HFFc6 (cell line): Measurements from ENCODE around the gene TAS1R2. TPM values are rescaled to one million over a fixed set of nuclear protein-coding genes. Genes with fewer than 3 reads are reported as not detected.
"Not testable (repeated sequence)": the region's sequence is repeated elsewhere in the genome, so short reads cannot be mapped to it uniquely, and the experiment has no call there.

ENCODE experiments used
- DNase-seq: peaks from one replicate; pipeline ENCODE4 v3.0.0-alpha.2; 2018
- H3K27ac Mint-ChIP-seq: 2 replicates; pipeline ENCODE4 v1.8.0; 2020; ENCODE audit warnings: mild to moderate bottlenecking, mixed read lengths
- H3K27me3 Mint-ChIP-seq: 2 replicates; pipeline ENCODE4 v1.8.0; 2021; ENCODE audit warnings: mild to moderate bottlenecking, moderate library complexity, mixed read lengths; ENCODE audit not compliant: insufficient read depth
- H3K36me3 Mint-ChIP-seq: 2 replicates; pipeline ENCODE4 v1.8.0; 2021; ENCODE audit warnings: low read depth, mixed read lengths
- H3K4me1 Mint-ChIP-seq: 2 replicates; pipeline ENCODE4 v1.8.0; 2020; ENCODE audit warnings: low read depth, mixed read lengths
- H3K4me3 Mint-ChIP-seq: 2 replicates; pipeline ENCODE4 v1.8.0; 2020; ENCODE audit warnings: mild to moderate bottlenecking, moderate library complexity, mixed read lengths
- H3K9me3 Mint-ChIP-seq: 2 replicates; pipeline ENCODE4 v1.8.0; 2020; ENCODE audit warnings: mild to moderate bottlenecking, mixed read lengths
- total RNA-seq, 6 experiments: library from RNA; stranded (reverse); fragmentation: NEBNext Ultra II Directional; extraction: Animal tissue kit (Norgen Biotek cat#: 25700); gene quantifications; 2 replicates in 1 of 6; 3 replicates in 5 of 6; pipeline ENCODE4 v1.2.3, GENCODE V29; 2021
- TF ChIP-seq, protein P1 (sequence below): fragments of 200-600 bp; sonication (generic); IDR thresholded peaks from 2 replicates; pipeline ENCODE4 v1.5.0; 2021; ENCODE audit warnings: antibody characterized with exemption, mild to moderate bottlenecking

TAS1R2 gene
- total RNA-seq, 6 experiments from 2014 or later = not detected

DNA sequence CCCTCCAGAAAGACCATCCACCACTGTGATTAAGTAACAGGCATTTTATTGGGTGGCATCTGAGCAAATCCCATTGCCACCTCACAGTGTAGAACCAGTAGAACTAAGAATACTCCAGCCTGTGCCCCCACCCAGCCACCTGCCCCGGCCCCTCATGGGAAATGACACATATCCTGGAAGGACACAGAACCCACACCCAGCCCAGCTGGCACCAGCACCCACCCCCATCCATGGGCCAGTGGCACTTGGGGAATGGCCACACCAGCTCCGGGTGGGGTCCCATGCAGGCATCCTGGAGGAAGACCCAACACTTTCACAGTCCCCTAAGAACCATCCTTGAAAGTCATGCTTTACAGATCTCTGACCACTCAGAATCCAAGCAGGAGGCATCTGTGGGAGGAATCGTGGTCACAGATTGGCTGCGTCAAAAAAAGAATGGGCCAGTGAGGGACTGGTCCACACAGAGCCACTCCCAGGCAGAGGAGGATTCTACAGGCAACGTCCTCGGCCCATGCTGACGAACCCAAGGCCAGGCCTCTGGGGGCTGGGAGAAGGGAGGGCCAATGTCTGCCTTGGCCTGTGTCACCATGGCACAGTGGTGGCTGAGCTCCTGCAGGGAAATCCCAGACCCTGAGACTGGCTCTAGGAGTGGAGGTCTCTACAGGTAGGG, 12.1 kb upstream of the TAS1R2 start:
- no peaks in the 10 kb centered on the region for H3K9me3 Mint-ChIP-seq
- H3K27me3 Mint-ChIP-seq = peaks cover 25% of the 10 kb centered on the region
- DNase-seq = no peak
- TF ChIP-seq, protein P1, sequence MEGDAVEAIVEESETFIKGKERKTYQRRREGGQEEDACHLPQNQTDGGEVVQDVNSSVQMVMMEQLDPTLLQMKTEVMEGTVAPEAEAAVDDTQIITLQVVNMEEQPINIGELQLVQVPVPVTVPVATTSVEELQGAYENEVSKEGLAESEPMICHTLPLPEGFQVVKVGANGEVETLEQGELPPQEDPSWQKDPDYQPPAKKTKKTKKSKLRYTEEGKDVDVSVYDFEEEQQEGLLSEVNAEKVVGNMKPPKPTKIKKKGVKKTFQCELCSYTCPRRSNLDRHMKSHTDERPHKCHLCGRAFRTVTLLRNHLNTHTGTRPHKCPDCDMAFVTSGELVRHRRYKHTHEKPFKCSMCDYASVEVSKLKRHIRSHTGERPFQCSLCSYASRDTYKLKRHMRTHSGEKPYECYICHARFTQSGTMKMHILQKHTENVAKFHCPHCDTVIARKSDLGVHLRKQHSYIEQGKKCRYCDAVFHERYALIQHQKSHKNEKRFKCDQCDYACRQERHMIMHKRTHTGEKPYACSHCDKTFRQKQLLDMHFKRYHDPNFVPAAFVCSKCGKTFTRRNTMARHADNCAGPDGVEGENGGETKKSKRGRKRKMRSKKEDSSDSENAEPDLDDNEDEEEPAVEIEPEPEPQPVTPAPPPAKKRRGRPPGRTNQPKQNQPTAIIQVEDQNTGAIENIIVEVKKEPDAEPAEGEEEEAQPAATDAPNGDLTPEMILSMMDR = no peak
- no peak overlapping the region for H3K27ac Mint-ChIP-seq
- no peak overlapping the region for H3K4me3 Mint-ChIP-seq
- H3K36me3 Mint-ChIP-seq = no peaks in the 10 kb centered on the region
- no peaks in the 10 kb centered on the region for H3K4me1 Mint-ChIP-seq

DNA sequence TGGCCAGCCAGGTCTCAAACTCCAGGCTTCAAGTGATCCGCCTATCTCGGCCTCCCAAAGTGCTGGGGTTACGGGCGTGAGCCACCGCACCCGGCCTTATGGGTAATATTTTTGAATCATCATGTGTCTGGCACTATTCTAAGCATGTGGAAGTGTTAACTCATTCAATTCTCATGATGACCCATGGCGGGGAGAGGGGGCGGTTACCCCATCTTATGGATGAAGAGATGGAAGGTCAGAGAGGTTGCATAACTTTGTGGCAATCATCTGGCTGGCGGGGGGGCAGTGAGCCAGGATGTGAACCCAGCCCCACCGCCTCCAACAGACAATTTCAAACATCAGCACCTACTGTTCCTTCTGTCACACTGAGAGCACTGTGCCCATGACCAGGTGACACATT, 11.5 kb upstream of the TAS1R2 start:
- H3K36me3 Mint-ChIP-seq = no peaks in the 10 kb centered on the region
- H3K27ac Mint-ChIP-seq = no peak overlapping the region

DNA sequence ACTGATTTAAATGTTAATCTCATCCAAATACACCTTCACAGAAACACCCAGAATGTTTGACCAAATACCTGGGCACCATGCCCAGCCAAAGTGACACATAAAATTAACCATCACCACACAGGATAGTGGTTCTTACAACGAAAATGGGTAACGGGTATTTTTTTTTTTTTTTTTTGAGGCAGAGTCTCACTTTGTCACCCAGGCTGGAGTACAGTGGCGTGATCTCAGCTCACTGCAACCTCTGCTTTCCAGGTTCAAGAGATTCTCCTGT, 11.1 kb upstream of the TAS1R2 start:
- H3K4me3 Mint-ChIP-seq, DNase-seq, H3K9me3 Mint-ChIP-seq, H3K27ac Mint-ChIP-seq, H3K4me1 Mint-ChIP-seq, H3K36me3 Mint-ChIP-seq: not testable (repeated sequence)
- peaks cover 35% of the 10 kb centered on the region for H3K27me3 Mint-ChIP-seq

More for the DNA sequence above, 11.5 kb upstream of the TAS1R2 start:
- H3K27me3 Mint-ChIP-seq = peaks cover 31% of the 10 kb centered on the region
- TF ChIP-seq, protein P1 = no peak
- no peak for DNase-seq
- no peaks in the 10 kb centered on the region for H3K4me1 Mint-ChIP-seq
- no peak overlapping the region for H3K4me3 Mint-ChIP-seq
- no peaks in the 10 kb centered on the region for H3K9me3 Mint-ChIP-seq

DNA sequence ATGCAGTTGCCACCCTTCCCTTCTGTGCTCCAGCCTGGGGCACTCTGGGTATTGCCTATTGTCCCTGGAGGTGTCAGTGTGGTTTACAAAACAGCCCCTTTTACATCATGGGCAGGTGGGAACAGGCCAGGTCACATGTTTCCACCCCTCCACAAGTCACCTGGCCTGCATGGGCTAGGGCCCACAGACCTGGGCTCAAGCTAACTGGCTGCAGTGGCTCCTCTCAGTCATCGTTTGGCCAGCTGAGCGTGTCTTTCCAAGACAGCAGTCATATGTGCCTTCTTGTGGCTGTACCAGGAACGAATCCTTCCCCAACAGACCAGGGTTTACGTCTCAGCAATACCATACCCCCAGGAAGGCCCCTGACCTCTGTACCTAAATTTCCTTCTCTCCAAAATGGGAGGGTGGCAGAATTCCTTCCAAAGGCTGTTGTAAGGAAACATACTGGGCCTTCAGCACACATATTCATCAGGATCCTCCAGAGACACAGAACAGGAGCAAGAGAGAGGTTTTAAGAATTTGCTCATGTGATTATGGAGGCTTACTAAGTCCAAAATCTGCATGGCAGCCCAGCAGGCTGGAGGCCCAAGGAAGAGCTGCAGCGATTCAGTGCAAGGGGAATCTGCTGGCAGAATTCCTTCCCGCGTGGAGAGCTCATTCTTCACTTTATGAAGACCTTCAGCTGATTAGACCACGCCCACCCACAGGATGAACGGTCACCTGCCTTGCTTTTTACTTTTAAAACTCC, 10.6 kb upstream of the TAS1R2 start:
- H3K4me3 Mint-ChIP-seq = no peak overlapping the region
- no peaks in the 10 kb centered on the region for H3K36me3 Mint-ChIP-seq
- no peak for DNase-seq
- H3K27ac Mint-ChIP-seq = no peak overlapping the region
- no peaks in the 10 kb centered on the region for H3K9me3 Mint-ChIP-seq
- H3K4me1 Mint-ChIP-seq = no peaks in the 10 kb centered on the region
- TF ChIP-seq, protein P1 = no peak
- peaks cover 39% of the 10 kb centered on the region for H3K27me3 Mint-ChIP-seq

DNA sequence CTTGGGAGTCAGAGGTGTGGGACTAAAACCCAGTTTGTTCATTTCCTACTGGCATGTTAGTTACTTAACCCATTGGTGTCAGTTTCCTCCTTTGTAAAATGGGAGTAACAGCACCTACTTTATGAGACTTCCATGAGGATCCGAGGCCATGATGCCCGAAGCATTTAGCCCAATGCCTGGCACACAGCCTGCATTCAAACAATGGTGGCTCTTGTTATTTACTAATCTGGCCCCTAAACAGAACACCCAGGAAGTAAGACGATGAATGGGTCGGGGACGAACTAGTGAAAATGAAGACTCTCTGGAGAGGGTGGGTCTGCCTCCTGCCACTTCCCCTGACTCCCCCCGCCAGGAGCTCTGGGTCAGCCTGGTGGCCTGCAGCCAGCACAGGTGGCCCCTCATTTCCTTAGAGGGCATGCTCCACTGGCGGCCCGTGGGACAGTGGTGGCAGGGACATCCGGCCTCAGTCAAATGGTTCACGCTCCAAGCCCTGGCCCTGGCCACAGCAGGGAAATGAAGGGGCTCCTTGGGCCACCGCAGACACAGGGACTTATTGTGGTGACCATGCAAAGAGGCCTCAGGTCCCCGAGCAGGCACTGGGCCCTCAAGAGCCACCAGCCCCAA, 9.5 kb upstream of the TAS1R2 start:
- DNase-seq = no peak
- Mint-ChIP-seq H3K36me3 (no peaks in the 10 kb centered on the region), H3K27me3 (peaks cover 50% of the 10 kb centered on the region), H3K4me1 (no peaks in the 10 kb centered on the region), H3K4me3 (no peak overlapping the region), H3K27ac (no peak overlapping the region), H3K9me3 (no peaks in the 10 kb centered on the region)
- TF ChIP-seq, protein P1 = no peak

DNA sequence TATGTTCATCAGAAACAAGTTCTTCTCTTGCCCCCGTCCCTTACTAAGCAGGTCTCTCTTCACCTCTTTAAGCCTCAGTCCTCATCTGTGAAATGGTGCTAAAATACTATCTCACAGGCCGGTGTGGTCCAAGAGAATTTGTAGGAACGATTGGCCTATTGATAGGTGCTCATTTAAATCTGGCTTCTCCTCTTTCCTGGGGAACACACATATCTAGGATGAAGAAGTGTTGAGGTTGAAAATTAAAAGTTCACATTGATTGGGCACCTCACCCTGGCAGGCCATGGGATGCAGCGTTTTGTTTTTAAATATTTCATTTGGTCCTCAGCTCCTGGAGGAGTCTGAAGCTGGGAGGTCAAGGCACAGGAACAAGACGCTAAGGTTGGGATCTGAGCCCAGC, 8.9 kb upstream of the TAS1R2 start:
- H3K36me3 Mint-ChIP-seq = no peaks in the 10 kb centered on the region
- no peak overlapping the region for H3K27ac Mint-ChIP-seq
- H3K9me3 Mint-ChIP-seq = no peaks in the 10 kb centered on the region
- no peak for DNase-seq
- peaks cover 53% of the 10 kb centered on the region for H3K27me3 Mint-ChIP-seq
- H3K4me3 Mint-ChIP-seq = no peak overlapping the region
- TF ChIP-seq, protein P1 = no peak
- no peaks in the 10 kb centered on the region for H3K4me1 Mint-ChIP-seq
